K562 (cell line): ENCODE measurements around the gene DUS3L. TPM values are rescaled to one million over a fixed set of nuclear protein-coding genes. Genes with fewer than 3 reads are reported as not detected.
A peak's percentile ranks its signal among the peaks of the same experiment; 100 is the strongest.

ENCODE experiments used
- CREB1 ChIP-seq, 2 experiments: sonication (generic) in 1 of 2; formaldehyde crosslinking in 1 of 2; IDR thresholded peaks; 2 replicates each; pipeline versions ENCODE4 v1.6.1 to v1.8.0; 2012 to 2022; ENCODE audit warnings: inconsistent platforms in 1 of 2, mild to moderate bottlenecking in 1 of 2, missing genetic modification reagents in 1 of 2, moderate library complexity in 1 of 2
- FOXM1 ChIP-seq, 2 experiments: fragments of 450-650 bp in 1 of 2; sonication (generic) in 1 of 2; formaldehyde crosslinking in 1 of 2; IDR thresholded peaks; 2 replicates each; pipeline versions ENCODE4 v1.6.1 to v1.9.0; 2017 to 2022; ENCODE audit warnings: low read depth in 2 of 2, mild to moderate bottlenecking in 2 of 2, missing genetic modification reagents in 1 of 2, moderate library complexity in 1 of 2
- KLF13 ChIP-seq: fragments of 450-650 bp; IDR thresholded peaks from 2 replicates; pipeline ENCODE4 v1.6.1; 2016; ENCODE audit warnings: missing genetic modification characterization, low read depth, mild to moderate bottlenecking, missing compliant biosample characterization, moderate library complexity, borderline replicate concordance
- NR2C1 ChIP-seq, 2 experiments: fragments of 450-650 bp; IDR thresholded peaks; 2 replicates each; pipeline ENCODE4 v1.6.1; 2017; ENCODE audit warnings: mild to moderate bottlenecking in 2 of 2, antibody characterized with exemption in 1 of 2, inconsistent platforms in 1 of 2, missing compliant biosample characterization in 1 of 2, missing genetic modification characterization in 1 of 2
- PHF8 ChIP-seq: fragments of 200-600 bp; sonication (generic); IDR thresholded peaks from 2 replicates; pipeline ENCODE4 v1.6.1; 2012; ENCODE audit warnings: mixed run types, mild to moderate bottlenecking, inconsistent platforms, low read length, moderate library complexity, borderline replicate concordance
- ZNF263 ChIP-seq: sonication (generic); formaldehyde crosslinking; IDR thresholded peaks from 2 replicates; pipeline ENCODE4 v1.8.0; 2022; ENCODE audit warnings: mild to moderate bottlenecking, missing genetic modification reagents, borderline replicate concordance
- polyA plus RNA-seq, 8 experiments: library from polyadenylated mRNA; depleted of rRNA in 4 of 8; stranded (reverse) in 5 of 8; unstranded in 3 of 8; fragments of >200 nt; fragmentation: Nextera tagmentation in 2 of 8; fragmentation: Illumina TruSeq in 1 of 8; extraction: Ambion mirVana in 2 of 8; extraction: Trizol in 1 of 8; gene quantifications; 2 replicates each; pipeline versions ENCODE4 v1.2.1 to v1.2.3, GENCODE V29; 2011 to 2014; ENCODE audit warnings: inconsistent platforms in 1 of 8, missing spikeins in 1 of 8
- total RNA-seq, 7 experiments: library from RNA; depleted of rRNA in 6 of 7; stranded (reverse); fragments of >200 nt in 6 of 7; fragmentation: Illumina TruSeq in 2 of 7; extraction: Trizol in 2 of 7; gene quantifications; 2 replicates each; pipeline versions ENCODE4 v1.2.1 to v1.2.3, GENCODE V29; 2011 to 2021; ENCODE audit warnings: low replicate concordance in 1 of 7
- TF ChIP-seq, protein P1 (sequence below): sonication (generic); formaldehyde crosslinking; IDR thresholded peaks from 2 replicates; pipeline ENCODE4 v1.8.1; 2023; ENCODE audit warnings: missing genetic modification reagents, mild to moderate bottlenecking, borderline replicate concordance
- TF ChIP-seq, protein P2 (sequence below): fragments of 250-450 bp; sonication (Bioruptor Pico); IDR thresholded peaks from 2 replicates; pipeline ENCODE4 v1.4.0; 2020; ENCODE audit warnings: mild to moderate bottlenecking, moderate library complexity
- TF ChIP-seq, protein P3 (sequence below), 2 experiments: fragments of 450-650 bp in 1 of 2; sonication (generic) in 1 of 2; formaldehyde crosslinking in 1 of 2; IDR thresholded peaks in 1 of 2; conservative IDR thresholded peaks in 1 of 2; 2 replicates each; pipeline versions ENCODE4 v1.6.1 to v1.8.1; 2016 to 2023; ENCODE audit warnings: mild to moderate bottlenecking in 2 of 2, moderate library complexity in 2 of 2, inconsistent platforms in 1 of 2, missing genetic modification reagents in 1 of 2
- TF ChIP-seq, protein P4 (sequence below), 2 experiments: fragments of 150-350 bp in 1 of 2; IDR thresholded peaks; 2 replicates each; pipeline ENCODE4 v1.6.1; 2012 to 2016; ENCODE audit warnings: low read depth in 2 of 2, low read length in 2 of 2, mild to moderate bottlenecking in 1 of 2, moderate library complexity in 1 of 2

The DUS3L gene
- total and polyA plus RNA-seq, 9 of the 15 experiments (the other 6 are each of a cell fraction or from before 2014, with no cell fraction given): 1.7 to 102 (median 77.5) TPM

DNA sequence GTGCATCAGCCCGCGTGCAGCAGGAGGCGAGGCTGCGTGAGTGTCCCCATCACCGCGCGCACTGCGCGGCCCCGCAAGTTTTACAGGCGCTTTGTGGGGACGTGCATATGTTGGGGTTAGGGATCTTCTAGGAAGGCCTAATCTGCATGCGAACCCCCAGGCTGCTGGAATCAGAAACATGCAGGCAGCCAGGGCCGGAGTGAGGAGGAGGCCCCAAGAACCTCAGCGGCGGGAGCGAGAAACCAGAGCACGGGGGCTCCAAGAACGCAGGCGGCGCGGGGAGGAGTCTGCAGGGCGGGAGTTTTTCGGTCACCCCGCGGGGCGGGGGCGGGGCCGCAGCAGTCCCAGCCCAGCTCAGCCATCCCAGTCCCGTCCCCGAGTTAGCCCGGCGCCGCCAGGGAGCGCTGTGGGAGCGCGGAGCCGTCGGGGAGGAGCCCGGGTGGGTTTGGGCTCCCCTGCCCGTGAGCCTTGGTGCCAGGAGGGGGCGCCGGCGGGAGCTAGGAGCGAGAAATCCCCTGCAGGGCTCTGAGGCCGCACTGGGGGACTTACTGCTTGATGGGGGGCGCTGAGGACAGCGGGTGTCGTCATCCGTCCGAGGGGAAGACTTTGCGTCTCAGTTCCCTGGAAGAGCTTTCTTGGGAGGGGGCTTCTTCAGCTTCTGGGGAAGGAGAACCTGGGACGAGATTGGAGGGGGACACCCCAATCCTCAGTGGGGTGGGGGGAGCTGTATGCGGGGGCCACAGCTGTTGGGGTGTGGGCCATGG, 13.0 kb upstream of the DUS3L start (continued):
- TF ChIP-seq, protein P1, sequence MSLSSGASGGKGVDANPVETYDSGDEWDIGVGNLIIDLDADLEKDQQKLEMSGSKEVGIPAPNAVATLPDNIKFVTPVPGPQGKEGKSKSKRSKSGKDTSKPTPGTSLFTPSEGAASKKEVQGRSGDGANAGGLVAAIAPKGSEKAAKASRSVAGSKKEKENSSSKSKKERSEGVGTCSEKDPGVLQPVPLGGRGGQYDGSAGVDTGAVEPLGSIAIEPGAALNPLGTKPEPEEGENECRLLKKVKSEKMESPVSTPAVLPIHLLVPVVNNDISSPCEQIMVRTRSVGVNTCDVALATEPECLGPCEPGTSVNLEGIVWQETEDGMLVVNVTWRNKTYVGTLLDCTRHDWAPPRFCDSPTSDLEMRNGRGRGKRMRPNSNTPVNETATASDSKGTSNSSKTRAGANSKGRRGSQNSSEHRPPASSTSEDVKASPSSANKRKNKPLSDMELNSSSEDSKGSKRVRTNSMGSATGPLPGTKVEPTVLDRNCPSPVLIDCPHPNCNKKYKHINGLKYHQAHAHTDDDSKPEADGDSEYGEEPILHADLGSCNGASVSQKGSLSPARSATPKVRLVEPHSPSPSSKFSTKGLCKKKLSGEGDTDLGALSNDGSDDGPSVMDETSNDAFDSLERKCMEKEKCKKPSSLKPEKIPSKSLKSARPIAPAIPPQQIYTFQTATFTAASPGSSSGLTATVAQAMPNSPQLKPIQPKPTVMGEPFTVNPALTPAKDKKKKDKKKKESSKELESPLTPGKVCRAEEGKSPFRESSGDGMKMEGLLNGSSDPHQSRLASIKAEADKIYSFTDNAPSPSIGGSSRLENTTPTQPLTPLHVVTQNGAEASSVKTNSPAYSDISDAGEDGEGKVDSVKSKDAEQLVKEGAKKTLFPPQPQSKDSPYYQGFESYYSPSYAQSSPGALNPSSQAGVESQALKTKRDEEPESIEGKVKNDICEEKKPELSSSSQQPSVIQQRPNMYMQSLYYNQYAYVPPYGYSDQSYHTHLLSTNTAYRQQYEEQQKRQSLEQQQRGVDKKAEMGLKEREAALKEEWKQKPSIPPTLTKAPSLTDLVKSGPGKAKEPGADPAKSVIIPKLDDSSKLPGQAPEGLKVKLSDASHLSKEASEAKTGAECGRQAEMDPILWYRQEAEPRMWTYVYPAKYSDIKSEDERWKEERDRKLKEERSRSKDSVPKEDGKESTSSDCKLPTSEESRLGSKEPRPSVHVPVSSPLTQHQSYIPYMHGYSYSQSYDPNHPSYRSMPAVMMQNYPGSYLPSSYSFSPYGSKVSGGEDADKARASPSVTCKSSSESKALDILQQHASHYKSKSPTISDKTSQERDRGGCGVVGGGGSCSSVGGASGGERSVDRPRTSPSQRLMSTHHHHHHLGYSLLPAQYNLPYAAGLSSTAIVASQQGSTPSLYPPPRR (CRISPR knock-in tag): peak; percentile 72; the same call in 1 of the 2 replicates
- TF ChIP-seq FOXM1 (IDR thresholded peaks at IDR 0.05; ENCODE audit: low read depth) (no peak), FOXM1 (CRISPR knock-in tag; IDR thresholded peaks at IDR 0.05; ENCODE audit: low read depth) (peak; percentile 93), NR2C1 (IDR thresholded peaks at IDR 0.05) (no peak), NR2C1 (tag; IDR thresholded peaks at IDR 0.05) (no peak), KLF13 (tag) (0 out of 2 replicates have a peak, but pooled peaks have one; percentile 11), PHF8 (peak; percentile 34; the same call in 1 of the 2 replicates), ZNF263 (CRISPR knock-in tag) (peak; percentile 78; the same call in 1 of the 2 replicates), CREB1 (IDR thresholded peaks at IDR 0.05) (no peak), CREB1 (CRISPR knock-in tag; IDR thresholded peaks at IDR 0.05) (peak; percentile 83)
- TF ChIP-seq, protein P2, sequence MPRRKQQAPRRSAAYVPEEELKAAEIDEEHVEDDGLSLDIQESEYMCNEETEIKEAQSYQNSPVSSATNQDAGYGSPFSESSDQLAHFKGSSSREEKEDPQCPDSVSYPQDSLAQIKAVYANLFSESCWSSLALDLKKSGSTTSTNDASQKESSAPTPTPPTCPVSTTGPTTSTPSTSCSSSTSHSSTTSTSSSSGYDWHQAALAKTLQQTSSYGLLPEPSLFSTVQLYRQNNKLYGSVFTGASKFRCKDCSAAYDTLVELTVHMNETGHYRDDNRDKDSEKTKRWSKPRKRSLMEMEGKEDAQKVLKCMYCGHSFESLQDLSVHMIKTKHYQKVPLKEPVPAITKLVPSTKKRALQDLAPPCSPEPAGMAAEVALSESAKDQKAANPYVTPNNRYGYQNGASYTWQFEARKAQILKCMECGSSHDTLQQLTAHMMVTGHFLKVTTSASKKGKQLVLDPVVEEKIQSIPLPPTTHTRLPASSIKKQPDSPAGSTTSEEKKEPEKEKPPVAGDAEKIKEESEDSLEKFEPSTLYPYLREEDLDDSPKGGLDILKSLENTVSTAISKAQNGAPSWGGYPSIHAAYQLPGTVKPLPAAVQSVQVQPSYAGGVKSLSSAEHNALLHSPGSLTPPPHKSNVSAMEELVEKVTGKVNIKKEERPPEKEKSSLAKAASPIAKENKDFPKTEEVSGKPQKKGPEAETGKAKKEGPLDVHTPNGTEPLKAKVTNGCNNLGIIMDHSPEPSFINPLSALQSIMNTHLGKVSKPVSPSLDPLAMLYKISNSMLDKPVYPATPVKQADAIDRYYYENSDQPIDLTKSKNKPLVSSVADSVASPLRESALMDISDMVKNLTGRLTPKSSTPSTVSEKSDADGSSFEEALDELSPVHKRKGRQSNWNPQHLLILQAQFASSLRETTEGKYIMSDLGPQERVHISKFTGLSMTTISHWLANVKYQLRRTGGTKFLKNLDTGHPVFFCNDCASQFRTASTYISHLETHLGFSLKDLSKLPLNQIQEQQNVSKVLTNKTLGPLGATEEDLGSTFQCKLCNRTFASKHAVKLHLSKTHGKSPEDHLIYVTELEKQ (CRISPR knock-in tag): no peak
- TF ChIP-seq, protein P3, sequence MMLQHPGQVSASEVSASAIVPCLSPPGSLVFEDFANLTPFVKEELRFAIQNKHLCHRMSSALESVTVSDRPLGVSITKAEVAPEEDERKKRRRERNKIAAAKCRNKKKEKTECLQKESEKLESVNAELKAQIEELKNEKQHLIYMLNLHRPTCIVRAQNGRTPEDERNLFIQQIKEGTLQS (IDR thresholded peaks at IDR 0.05): no peak
- TF ChIP-seq, protein P3 (CRISPR knock-in tag; conservative IDR thresholded peaks at IDR 0.05): no peak
- TF ChIP-seq, protein P4, sequence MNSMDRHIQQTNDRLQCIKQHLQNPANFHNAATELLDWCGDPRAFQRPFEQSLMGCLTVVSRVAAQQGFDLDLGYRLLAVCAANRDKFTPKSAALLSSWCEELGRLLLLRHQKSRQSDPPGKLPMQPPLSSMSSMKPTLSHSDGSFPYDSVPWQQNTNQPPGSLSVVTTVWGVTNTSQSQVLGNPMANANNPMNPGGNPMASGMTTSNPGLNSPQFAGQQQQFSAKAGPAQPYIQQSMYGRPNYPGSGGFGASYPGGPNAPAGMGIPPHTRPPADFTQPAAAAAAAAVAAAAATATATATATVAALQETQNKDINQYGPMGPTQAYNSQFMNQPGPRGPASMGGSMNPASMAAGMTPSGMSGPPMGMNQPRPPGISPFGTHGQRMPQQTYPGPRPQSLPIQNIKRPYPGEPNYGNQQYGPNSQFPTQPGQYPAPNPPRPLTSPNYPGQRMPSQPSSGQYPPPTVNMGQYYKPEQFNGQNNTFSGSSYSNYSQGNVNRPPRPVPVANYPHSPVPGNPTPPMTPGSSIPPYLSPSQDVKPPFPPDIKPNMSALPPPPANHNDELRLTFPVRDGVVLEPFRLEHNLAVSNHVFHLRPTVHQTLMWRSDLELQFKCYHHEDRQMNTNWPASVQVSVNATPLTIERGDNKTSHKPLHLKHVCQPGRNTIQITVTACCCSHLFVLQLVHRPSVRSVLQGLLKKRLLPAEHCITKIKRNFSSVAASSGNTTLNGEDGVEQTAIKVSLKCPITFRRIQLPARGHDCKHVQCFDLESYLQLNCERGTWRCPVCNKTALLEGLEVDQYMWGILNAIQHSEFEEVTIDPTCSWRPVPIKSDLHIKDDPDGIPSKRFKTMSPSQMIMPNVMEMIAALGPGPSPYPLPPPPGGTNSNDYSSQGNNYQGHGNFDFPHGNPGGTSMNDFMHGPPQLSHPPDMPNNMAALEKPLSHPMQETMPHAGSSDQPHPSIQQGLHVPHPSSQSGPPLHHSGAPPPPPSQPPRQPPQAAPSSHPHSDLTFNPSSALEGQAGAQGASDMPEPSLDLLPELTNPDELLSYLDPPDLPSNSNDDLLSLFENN (IDR thresholded peaks at IDR 0.05; ENCODE audit: low read depth in 2 of 2, low read length in 2 of 2): no peak
